ENCODE data around the gene FBXO34. TPM values are rescaled to one million over a fixed set of nuclear protein-coding genes. Genes with fewer than 3 reads are reported as not detected.

Gene FBXO34
- total RNA-seq, 1 donor, result 28.9 TPM

GRCh38 chr14:55239320-55239719, 31.9 kb upstream of the FBXO34 start:
- DNase-seq (ENCODE audit: low read depth), result no peak
- no peak overlapping the region for H3K4me3 ChIP-seq (ENCODE audit: low read depth, low read length)
- TF ChIP-seq CTCF (IDR thresholded peaks at IDR 0.05; ENCODE audit: insufficient read depth, low read depth, low read length), result no peak

GRCh38 chr14:55240526-55241178, 30.6 kb upstream of the FBXO34 start:
- TF ChIP-seq CTCF (IDR thresholded peaks at IDR 0.05; ENCODE audit: insufficient read depth, low read depth, low read length), result no peak
- H3K4me3 ChIP-seq (ENCODE audit: low read depth, low read length), result no peak overlapping the region
- peak; percentile 51 for DNase-seq (ENCODE audit: low read depth)

- H3K4me3 ChIP-seq (ENCODE audit: low read depth, low read length), result no peak overlapping the region
- TF ChIP-seq CTCF (IDR thresholded peaks at IDR 0.05; ENCODE audit: insufficient read depth, low read depth, low read length), result no peak
- DNase-seq (ENCODE audit: low read depth), result no peak
These were observed 29.5 kb upstream of the FBXO34 start for GRCh38 chr14:55241673-55242072.

- TF ChIP-seq CTCF (IDR thresholded peaks at IDR 0.05; ENCODE audit: insufficient read depth, low read depth, low read length), result no peak
- DNase-seq (ENCODE audit: low read depth), result no peak
- no peak overlapping the region for H3K4me3 ChIP-seq (ENCODE audit: low read depth, low read length)
These were observed 27.8 kb upstream of the FBXO34 start for GRCh38 chr14:55243386-55243785.

- no peak for DNase-seq (ENCODE audit: low read depth)
- no peak overlapping the region for H3K4me3 ChIP-seq (ENCODE audit: low read depth, low read length)
- no peak for TF ChIP-seq CTCF (IDR thresholded peaks at IDR 0.05; ENCODE audit: insufficient read depth, low read depth, low read length)
These were observed 27.4 kb upstream of the FBXO34 start for GRCh38 chr14:55243813-55244212.

GRCh38 chr14:55245657-55246268, 25.5 kb upstream of the FBXO34 start:
- DNase-seq (ENCODE audit: low read depth), result peak; percentile 48
- TF ChIP-seq CTCF (IDR thresholded peaks at IDR 0.05; ENCODE audit: insufficient read depth, low read depth, low read length), result peak; percentile 79
- no peak overlapping the region for H3K4me3 ChIP-seq (ENCODE audit: low read depth, low read length)

Measured in fibroblast of villous mesenchyme (primary cell).